ENCODE measurements around the gene FH. TPM values are rescaled to one million over a fixed set of nuclear protein-coding genes. Genes with fewer than 3 reads are reported as not detected.

Gene FH
- polyA plus RNA-seq, 2 of the 4 experiments (the other 2 are of a cell fraction), result 98.7 to 99.8 TPM

- POLR2A ChIA-PET, result interaction anchor here (0.5 to 1.5 kb wide), 3 partner anchors 9 to 337 kb away, joined by 3 to 7 read pairs (median 4); partner anchors contain the start of genes CHML and OPN3
- CTCF ChIA-PET, result interaction anchor here (1.9 kb wide), 2 partner anchors 10 to 91 kb away, joined by 9 to 10 read pairs; no protein-coding TSS in a partner anchor
- no peaks in the 10 kb centered on the region for H3K9me3 ChIP-seq
- peak overlapping the region; percentile 66 for H3K4me2 ChIP-seq
- no peak for TF ChIP-seq CEBPB (IDR thresholded peaks at IDR 0.05)
- TF ChIP-seq FOSL2 (IDR thresholded peaks at IDR 0.05), result no peak
- TF ChIP-seq FOSL2 (CRISPR knock-in tag; IDR thresholded peaks at IDR 0.05), result no peak
- TF ChIP-seq MAZ (IDR thresholded peaks at IDR 0.05; ENCODE audit: borderline replicate concordance, low read depth, low read length), result no peak
- TF ChIP-seq RCOR1 (IDR thresholded peaks at IDR 0.05; ENCODE audit: low read depth, low read length), result no peak
- no peak for TF ChIP-seq CBX2 (IDR thresholded peaks at IDR 0.05; ENCODE audit: borderline replicate concordance, low read depth)
- no peak for TF ChIP-seq EP300 (IDR thresholded peaks at IDR 0.05)
- TF ChIP-seq TP53 (CRISPR knock-in tag; IDR thresholded peaks at IDR 0.05), result no peak
- TF ChIP-seq HOXA7 (CRISPR knock-in tag; IDR thresholded peaks at IDR 0.05), result no peak
- TF ChIP-seq RNF2 (IDR thresholded peaks at IDR 0.05; ENCODE audit: borderline replicate concordance, low read depth), result no peak
- TF ChIP-seq POLR2A (IDR thresholded peaks at IDR 0.05; ENCODE audit: low read length), result no peak
- no peak for TF ChIP-seq JUN (IDR thresholded peaks at IDR 0.05)
- H3K4me3 ChIP-seq, result peak overlapping the region; percentile 96
- peak overlapping the region; percentile 17 to 66; a peak in 4 of 6 replicates for H3K27ac ChIP-seq
- no peak for FAIRE-seq
- WGBS (ENCODE audit: missing lambda C conversion rate), result 3% methylated on average over 6 of the region's 6 CpGs
- no peak for DNase-seq (ENCODE audit: low read depth in 1 of 2, low spot score in 1 of 2)
- H3K4me1 ChIP-seq, result peaks cover 10% of the 10 kb centered on the region; the same call in 2 of the 3 replicates
- ATAC-seq, result no peak
Observed at GRCh38 chr1:241520080-241520465, 518 bp upstream of the FH start.

GRCh38 chr1:241518476-241519307, 863 bp downstream of the FH start:
- ChIA-PET POLR2A (interaction anchor here (0.5 to 1.5 kb wide), 4 partner anchors 10 to 471 kb away, joined by 3 to 5 read pairs (median 4); no protein-coding TSS in a partner anchor), CTCF (interaction anchor here (1.0 to 1.9 kb wide), 4 partner anchors 11 to 552 kb away, joined by 3 to 10 read pairs (median 6); no protein-coding TSS in a partner anchor)
- Histone ChIP-seq H3K9me3 (no peaks in the 10 kb centered on the region), H3K4me1 (peaks cover 10% of the 10 kb centered on the region; the same call in 2 of the 3 replicates), H3K27ac (peak overlapping the region; percentile 82 to 96), H3K4me2 (peak overlapping the region; percentile 92), H3K4me3 (peak overlapping the region; percentile 96)
- TF ChIP-seq CTCF (IDR thresholded peaks at IDR 0.05), result no peak
- peak; percentile 38 for TF ChIP-seq MAFK (IDR thresholded peaks at IDR 0.05; ENCODE audit: partially characterized antibody)
- no peak for TF ChIP-seq MAX (IDR thresholded peaks at IDR 0.05)
- no peak for TF ChIP-seq HOXB5 (CRISPR knock-in tag; IDR thresholded peaks at IDR 0.05)
- no peak for TF ChIP-seq ELK1 (IDR thresholded peaks at IDR 0.05; ENCODE audit: low read depth, low read length)
- TF ChIP-seq HES2 (IDR thresholded peaks at IDR 0.05), result no peak
- no peak for TF ChIP-seq CBX8 (IDR thresholded peaks at IDR 0.05)
- no peak for TF ChIP-seq FOSB (CRISPR knock-in tag; IDR thresholded peaks at IDR 0.05)
- 6% methylated on average over 13 of the region's 28 CpGs for WGBS (ENCODE audit: missing lambda C conversion rate)
- ATAC-seq (peak; percentile 72), DNase-seq (ENCODE audit: low read depth in 1 of 2, low spot score in 1 of 2) (no peak), FAIRE-seq (no peak)
